GM23338 (cell line): Measurements from ENCODE around the gene CDK11A.

Source experiments
- CREB1 ChIP-seq: fragments of 250-450 bp; sonication (Bioruptor Pico); IDR thresholded peaks from 2 replicates; pipeline ENCODE4 v1.5.0; 2020; ENCODE audit warnings: low read depth, mild to moderate bottlenecking, moderate library complexity
- EZH2 ChIP-seq: fragments of 200-600 bp; sonication (generic); IDR thresholded peaks from one replicate; pipeline ENCODE4 v1.8.0; 2017; ENCODE audit warnings: antibody characterized with exemption, mild to moderate bottlenecking, low read depth; ENCODE audit not compliant: unreplicated experiment
- EZH2phosphoT487 ChIP-seq: fragments of 200-600 bp; sonication (generic); IDR thresholded peaks from one replicate; pipeline ENCODE4 v1.8.1; 2018; ENCODE audit warnings: antibody characterized with exemption; ENCODE audit not compliant: unreplicated experiment
- JUNB ChIP-seq: IDR thresholded peaks from one replicate; pipeline ENCODE4 v1.6.1; 2016; ENCODE audit warnings: antibody characterized with exemption; ENCODE audit not compliant: unreplicated experiment
- POLR2AphosphoS5 ChIP-seq: IDR thresholded peaks from 2 replicates; pipeline ENCODE4 v1.6.1; 2016; ENCODE audit warnings: antibody characterized with exemption, low read depth
- TF ChIP-seq, protein P1 (sequence below), 2 experiments: fragments of 200-600 bp in 1 of 2; sonication (generic) in 1 of 2; conservative IDR thresholded peaks; 2 replicates each; pipeline versions ENCODE4 v1.5.1 to v1.6.1; 2016 to 2017; ENCODE audit warnings: antibody characterized with exemption in 2 of 2, low read depth in 2 of 2, mild to moderate bottlenecking in 2 of 2, moderate library complexity in 1 of 2
- TF ChIP-seq, protein P2 (sequence below): IDR thresholded peaks from one replicate; pipeline ENCODE4 v1.6.1; 2018; ENCODE audit warnings: antibody characterized with exemption; ENCODE audit not compliant: unreplicated experiment

DNA sequence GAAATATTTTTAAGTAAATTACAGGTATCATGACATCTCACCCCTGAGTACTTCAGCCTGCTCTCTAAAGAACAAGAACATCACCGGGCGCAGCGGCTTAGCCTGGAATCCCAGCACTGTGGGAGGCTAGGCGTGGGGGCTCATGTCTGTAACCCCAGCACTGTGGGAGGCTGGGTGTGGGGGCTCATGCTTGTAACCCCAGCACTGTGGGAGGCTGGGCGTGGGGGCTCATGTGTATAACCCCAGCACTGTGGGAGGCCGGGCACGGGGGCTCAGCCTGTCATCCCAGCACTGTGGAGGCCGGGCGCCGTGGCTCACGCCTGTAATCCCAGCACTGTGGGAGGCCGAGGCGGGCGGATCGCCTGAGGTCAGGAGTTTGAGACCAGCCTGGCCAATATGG lies 57.6 kb downstream of the CDK11A start:
- TF ChIP-seq EZH2 (no peak), POLR2AphosphoS5 (no peak), EZH2phosphoT487 (no peak), CREB1 (CRISPR knock-in tag) (no peak), JUNB (no peak)
- TF ChIP-seq, protein P1, sequence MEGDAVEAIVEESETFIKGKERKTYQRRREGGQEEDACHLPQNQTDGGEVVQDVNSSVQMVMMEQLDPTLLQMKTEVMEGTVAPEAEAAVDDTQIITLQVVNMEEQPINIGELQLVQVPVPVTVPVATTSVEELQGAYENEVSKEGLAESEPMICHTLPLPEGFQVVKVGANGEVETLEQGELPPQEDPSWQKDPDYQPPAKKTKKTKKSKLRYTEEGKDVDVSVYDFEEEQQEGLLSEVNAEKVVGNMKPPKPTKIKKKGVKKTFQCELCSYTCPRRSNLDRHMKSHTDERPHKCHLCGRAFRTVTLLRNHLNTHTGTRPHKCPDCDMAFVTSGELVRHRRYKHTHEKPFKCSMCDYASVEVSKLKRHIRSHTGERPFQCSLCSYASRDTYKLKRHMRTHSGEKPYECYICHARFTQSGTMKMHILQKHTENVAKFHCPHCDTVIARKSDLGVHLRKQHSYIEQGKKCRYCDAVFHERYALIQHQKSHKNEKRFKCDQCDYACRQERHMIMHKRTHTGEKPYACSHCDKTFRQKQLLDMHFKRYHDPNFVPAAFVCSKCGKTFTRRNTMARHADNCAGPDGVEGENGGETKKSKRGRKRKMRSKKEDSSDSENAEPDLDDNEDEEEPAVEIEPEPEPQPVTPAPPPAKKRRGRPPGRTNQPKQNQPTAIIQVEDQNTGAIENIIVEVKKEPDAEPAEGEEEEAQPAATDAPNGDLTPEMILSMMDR (conservative IDR thresholded peaks at IDR 0.05; ENCODE audit: low read depth in 2 of 2), result no peak
- TF ChIP-seq, protein P2, sequence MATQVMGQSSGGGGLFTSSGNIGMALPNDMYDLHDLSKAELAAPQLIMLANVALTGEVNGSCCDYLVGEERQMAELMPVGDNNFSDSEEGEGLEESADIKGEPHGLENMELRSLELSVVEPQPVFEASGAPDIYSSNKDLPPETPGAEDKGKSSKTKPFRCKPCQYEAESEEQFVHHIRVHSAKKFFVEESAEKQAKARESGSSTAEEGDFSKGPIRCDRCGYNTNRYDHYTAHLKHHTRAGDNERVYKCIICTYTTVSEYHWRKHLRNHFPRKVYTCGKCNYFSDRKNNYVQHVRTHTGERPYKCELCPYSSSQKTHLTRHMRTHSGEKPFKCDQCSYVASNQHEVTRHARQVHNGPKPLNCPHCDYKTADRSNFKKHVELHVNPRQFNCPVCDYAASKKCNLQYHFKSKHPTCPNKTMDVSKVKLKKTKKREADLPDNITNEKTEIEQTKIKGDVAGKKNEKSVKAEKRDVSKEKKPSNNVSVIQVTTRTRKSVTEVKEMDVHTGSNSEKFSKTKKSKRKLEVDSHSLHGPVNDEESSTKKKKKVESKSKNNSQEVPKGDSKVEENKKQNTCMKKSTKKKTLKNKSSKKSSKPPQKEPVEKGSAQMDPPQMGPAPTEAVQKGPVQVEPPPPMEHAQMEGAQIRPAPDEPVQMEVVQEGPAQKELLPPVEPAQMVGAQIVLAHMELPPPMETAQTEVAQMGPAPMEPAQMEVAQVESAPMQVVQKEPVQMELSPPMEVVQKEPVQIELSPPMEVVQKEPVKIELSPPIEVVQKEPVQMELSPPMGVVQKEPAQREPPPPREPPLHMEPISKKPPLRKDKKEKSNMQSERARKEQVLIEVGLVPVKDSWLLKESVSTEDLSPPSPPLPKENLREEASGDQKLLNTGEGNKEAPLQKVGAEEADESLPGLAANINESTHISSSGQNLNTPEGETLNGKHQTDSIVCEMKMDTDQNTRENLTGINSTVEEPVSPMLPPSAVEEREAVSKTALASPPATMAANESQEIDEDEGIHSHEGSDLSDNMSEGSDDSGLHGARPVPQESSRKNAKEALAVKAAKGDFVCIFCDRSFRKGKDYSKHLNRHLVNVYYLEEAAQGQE, result no peak
